ENCODE results near the gene XRCC6. TPM values are rescaled to one million over a fixed set of nuclear protein-coding genes. Genes with fewer than 3 reads are reported as not detected.

Gene XRCC6
- total and polyA plus RNA-seq, 2 of the 13 experiments (the other 11 are each of a cell fraction or from before 2014, with no cell fraction given): 124 to 625 TPM

DNA sequence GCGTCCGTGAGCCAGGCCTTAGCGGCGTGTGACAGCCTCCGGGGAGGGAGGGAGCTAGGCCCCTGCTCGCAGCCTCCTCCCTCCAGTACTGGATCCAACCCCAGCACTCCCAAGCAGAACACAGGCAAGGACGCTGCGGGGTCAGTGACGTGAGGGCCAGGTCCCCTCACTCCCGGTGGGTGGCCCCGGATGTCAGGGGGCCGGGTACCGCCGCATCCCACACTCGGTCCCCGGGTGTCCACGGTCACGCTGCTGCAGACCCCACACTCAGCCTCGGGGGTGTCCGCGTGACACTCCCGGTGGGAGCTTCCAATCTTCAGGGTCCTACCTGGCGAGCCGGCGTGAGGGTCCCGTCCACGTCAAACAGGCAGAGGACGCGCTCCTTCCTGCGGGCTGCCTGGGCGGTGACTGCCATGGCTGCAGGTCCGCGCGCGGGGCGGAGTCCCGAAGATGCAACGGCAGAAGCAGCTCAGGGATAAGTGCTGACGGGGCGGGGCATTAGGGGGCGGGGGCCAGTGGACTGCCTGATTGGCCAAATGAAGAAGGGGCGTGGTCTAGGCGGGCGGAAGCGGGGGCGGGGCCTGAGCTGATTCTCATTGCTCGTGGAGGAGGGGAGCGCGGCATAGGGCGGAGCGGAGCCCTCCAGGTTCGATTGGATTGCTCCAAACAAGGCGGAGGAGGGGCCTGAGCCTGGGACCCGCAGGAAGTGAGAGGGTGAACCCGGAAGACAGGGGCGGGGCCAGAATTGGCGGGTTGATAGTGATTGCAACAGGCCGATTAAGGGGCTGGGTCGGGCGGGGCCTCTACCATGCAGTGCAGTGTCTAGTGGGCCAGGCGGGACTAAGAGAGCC lies 31.5 kb upstream of the XRCC6 start, which contains the start of gene PMM1 (continued):
- TF ChIP-seq, protein P1, sequence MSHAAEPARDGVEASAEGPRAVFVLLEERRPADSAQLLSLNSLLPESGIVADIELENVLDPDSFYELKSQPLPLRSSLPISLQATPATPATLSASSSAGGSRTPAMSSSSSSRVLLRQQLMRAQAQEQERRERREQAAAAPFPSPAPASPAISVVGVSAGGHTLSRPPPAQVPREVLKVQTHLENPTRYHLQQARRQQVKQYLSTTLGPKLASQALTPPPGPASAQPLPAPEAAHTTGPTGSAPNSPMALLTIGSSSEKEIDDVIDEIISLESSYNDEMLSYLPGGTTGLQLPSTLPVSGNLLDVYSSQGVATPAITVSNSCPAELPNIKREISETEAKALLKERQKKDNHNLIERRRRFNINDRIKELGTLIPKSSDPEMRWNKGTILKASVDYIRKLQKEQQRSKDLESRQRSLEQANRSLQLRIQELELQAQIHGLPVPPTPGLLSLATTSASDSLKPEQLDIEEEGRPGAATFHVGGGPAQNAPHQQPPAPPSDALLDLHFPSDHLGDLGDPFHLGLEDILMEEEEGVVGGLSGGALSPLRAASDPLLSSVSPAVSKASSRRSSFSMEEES (CRISPR knock-in tag; IDR thresholded peaks at IDR 0.05): 0 out of 2 replicates have a peak, but pooled peaks have one; percentile 53
- TF ChIP-seq, protein P2, sequence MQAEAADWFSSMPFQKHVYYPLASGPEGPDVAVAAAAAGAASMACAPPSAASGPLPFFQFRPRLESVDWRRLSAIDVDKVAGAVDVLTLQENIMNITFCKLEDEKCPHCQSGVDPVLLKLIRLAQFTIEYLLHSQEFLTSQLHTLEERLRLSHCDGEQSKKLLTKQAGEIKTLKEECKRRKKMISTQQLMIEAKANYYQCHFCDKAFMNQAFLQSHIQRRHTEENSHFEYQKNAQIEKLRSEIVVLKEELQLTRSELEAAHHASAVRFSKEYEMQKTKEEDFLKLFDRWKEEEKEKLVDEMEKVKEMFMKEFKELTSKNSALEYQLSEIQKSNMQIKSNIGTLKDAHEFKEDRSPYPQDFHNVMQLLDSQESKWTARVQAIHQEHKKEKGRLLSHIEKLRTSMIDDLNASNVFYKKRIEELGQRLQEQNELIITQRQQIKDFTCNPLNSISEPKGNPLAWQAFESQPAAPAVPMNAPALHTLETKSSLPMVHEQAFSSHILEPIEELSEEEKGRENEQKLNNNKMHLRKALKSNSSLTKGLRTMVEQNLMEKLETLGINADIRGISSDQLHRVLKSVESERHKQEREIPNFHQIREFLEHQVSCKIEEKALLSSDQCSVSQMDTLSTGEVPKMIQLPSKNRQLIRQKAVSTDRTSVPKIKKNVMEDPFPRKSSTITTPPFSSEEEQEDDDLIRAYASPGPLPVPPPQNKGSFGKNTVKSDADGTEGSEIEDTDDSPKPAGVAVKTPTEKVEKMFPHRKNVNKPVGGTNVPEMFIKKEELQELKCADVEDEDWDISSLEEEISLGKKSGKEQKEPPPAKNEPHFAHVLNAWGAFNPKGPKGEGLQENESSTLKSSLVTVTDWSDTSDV (CRISPR knock-in tag; IDR thresholded peaks at IDR 0.05): no peak
- no peak for TF ChIP-seq MXD4 (CRISPR knock-in tag; IDR thresholded peaks at IDR 0.05)
- TF ChIP-seq SP4 (CRISPR knock-in tag; IDR thresholded peaks at IDR 0.05): peak; percentile 95
- no peak for TF ChIP-seq ZNF101 (CRISPR knock-in tag; IDR thresholded peaks at IDR 0.05; ENCODE audit: borderline replicate concordance, low read depth)
- no peak for TF ChIP-seq DPF2 (CRISPR knock-in tag; IDR thresholded peaks at IDR 0.05; ENCODE audit: borderline replicate concordance, low read depth)
- peak; percentile 58 for TF ChIP-seq REL (CRISPR knock-in tag; conservative IDR thresholded peaks at IDR 0.05)
- TF ChIP-seq, protein P3, sequence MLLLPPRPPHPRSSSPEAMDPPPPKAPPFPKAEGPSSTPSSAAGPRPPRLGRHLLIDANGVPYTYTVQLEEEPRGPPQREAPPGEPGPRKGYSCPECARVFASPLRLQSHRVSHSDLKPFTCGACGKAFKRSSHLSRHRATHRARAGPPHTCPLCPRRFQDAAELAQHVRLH (CRISPR knock-in tag; IDR thresholded peaks at IDR 0.05; ENCODE audit: borderline replicate concordance, low read depth): 0 out of 2 replicates have a peak, but pooled peaks have one; percentile 20
- TF ChIP-seq, protein P4, sequence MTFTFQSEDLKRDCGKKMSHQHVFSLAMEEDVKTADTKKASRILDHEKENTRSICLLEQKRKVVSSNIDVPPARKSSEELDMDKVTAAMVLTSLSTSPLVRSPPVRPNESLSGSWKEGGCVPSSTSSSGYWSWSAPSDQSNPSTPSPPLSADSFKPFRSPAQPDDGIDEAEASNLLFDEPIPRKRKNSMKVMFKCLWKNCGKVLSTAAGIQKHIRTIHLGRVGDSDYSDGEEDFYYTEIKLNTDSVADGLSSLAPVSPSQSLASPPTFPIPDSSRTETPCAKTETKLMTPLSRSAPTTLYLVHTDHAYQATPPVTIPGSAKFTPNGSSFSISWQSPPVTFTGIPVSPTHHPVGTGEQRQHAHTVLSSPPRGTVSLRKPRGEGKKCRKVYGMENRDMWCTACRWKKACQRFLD (CRISPR knock-in tag; IDR thresholded peaks at IDR 0.05; ENCODE audit: borderline replicate concordance): no peak
- no peak for TF ChIP-seq ZNF615 (CRISPR knock-in tag; IDR thresholded peaks at IDR 0.05; ENCODE audit: borderline replicate concordance)
- TF ChIP-seq, protein P5, sequence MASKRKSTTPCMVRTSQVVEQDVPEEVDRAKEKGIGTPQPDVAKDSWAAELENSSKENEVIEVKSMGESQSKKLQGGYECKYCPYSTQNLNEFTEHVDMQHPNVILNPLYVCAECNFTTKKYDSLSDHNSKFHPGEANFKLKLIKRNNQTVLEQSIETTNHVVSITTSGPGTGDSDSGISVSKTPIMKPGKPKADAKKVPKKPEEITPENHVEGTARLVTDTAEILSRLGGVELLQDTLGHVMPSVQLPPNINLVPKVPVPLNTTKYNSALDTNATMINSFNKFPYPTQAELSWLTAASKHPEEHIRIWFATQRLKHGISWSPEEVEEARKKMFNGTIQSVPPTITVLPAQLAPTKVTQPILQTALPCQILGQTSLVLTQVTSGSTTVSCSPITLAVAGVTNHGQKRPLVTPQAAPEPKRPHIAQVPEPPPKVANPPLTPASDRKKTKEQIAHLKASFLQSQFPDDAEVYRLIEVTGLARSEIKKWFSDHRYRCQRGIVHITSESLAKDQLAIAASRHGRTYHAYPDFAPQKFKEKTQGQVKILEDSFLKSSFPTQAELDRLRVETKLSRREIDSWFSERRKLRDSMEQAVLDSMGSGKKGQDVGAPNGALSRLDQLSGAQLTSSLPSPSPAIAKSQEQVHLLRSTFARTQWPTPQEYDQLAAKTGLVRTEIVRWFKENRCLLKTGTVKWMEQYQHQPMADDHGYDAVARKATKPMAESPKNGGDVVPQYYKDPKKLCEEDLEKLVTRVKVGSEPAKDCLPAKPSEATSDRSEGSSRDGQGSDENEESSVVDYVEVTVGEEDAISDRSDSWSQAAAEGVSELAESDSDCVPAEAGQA (IDR thresholded peaks at IDR 0.05; ENCODE audit: low read depth): no peak
- TF ChIP-seq, protein P5 (CRISPR knock-in tag; IDR thresholded peaks at IDR 0.05; ENCODE audit: borderline replicate concordance): no peak
- no peak for TF ChIP-seq REPIN1 (CRISPR knock-in tag; IDR thresholded peaks at IDR 0.05; ENCODE audit: borderline replicate concordance, low read depth)
- TF ChIP-seq ZNF746 (CRISPR knock-in tag; IDR thresholded peaks at IDR 0.05): 0 out of 2 replicates have a peak, but pooled peaks have one; percentile 9
- TF ChIP-seq ZNF431 (CRISPR knock-in tag; IDR thresholded peaks at IDR 0.05; ENCODE audit: borderline replicate concordance, low read depth): no peak
- TF ChIP-seq ZEB1 (IDR thresholded peaks at IDR 0.05; ENCODE audit: insufficient replicate concordance, low read depth): no peak
